Stomach (tissue), 19 donors: ENCODE measurements around the gene TTF1. TPM values are rescaled to one million over a fixed set of nuclear protein-coding genes. Genes with fewer than 3 reads are reported as not detected.
A peak's percentile ranks its signal among the peaks of the same experiment; 100 is the strongest.

Source experiments
- DNase-seq, 2 donors: peaks; one replicate each; pipeline versions ENCODE4 v3.0.0 to v3.0.0-alpha.2; 2013 to 2019
- H3K27ac ChIP-seq, 5 donors: fragments of 200-600 bp in 4 of 5; sonication (generic) in 4 of 5; one replicate each; pipeline ENCODE4 v1.5.1; 2013 to 2019; ENCODE audit warnings: mild to moderate bottlenecking in 1 of 5, moderate library complexity in 1 of 5
- H3K27me3 ChIP-seq, 3 donors: fragments of 200-600 bp; sonication (generic); one replicate each; pipeline ENCODE4 v1.5.1; 2017 to 2019; ENCODE audit warnings: mixed run types in 1 of 3
- H3K36me3 ChIP-seq, 4 donors: fragments of 200-600 bp; sonication (generic); 1 replicate in 3 of 4; 2 replicates in 1 of 4; pipeline ENCODE4 v1.5.1; 2016 to 2019
- H3K4me1 ChIP-seq, 4 donors: fragments of 200-600 bp; sonication (generic); one replicate each; pipeline ENCODE4 v1.5.1; 2016 to 2019
- H3K4me3 ChIP-seq, 4 donors: fragments of 200-600 bp; sonication (generic) in 3 of 4; one replicate each; pipeline ENCODE4 v1.5.1; 2016 to 2019; ENCODE audit warnings: mild to moderate bottlenecking in 1 of 4
- H3K9me3 ChIP-seq, 4 donors: fragments of 200-600 bp; sonication (generic); one replicate each; pipeline ENCODE4 v1.5.1; 2016 to 2019
- CTCF ChIP-seq, 7 experiments: fragments of 450-650 bp in 4 of 7; fragments of 200-600 bp in 3 of 7; sonication (generic) in 3 of 7; IDR thresholded peaks; one replicate each; pipeline ENCODE4 v1.5.1; 2016 to 2019; ENCODE audit warnings: antibody characterized with exemption in 7 of 7, control low read depth in 2 of 7, mild to moderate bottlenecking in 1 of 7
- EP300 ChIP-seq: sonication (generic); formaldehyde crosslinking; IDR thresholded peaks from one replicate; pipeline ENCODE4 v1.6.1; 2017; ENCODE audit warnings: antibody characterized with exemption
- POLR2A ChIP-seq, 4 donors: fragments of 450-650 bp; IDR thresholded peaks; one replicate each; pipeline ENCODE4 v1.6.1; 2016; ENCODE audit warnings: antibody characterized with exemption in 4 of 4, control low read depth in 2 of 4, mild to moderate bottlenecking in 1 of 4, moderate library complexity in 1 of 4
- POLR2AphosphoS5 ChIP-seq, 3 donors: sonication (generic); formaldehyde crosslinking; IDR thresholded peaks; one replicate each; pipeline ENCODE4 v1.6.1; 2016; ENCODE audit warnings: antibody characterized with exemption in 3 of 3
- WGBS, 5 donors: extraction: QIAGEN DNeasy Blood & Tissue Kit in 3 of 5; methylation state at CpG; one replicate each; pipeline versions ENCODE4 v1.1.5 to v1.1.7; 2013 to 2018; 5-methylcytosine and 5-hydroxymethylcytosine counted together
- intact Hi-C: fragments of 100-400 bp; cut with DNase I; formaldehyde crosslinking; loops from one replicate; pipeline ENCODE4 v1.15.1; 2023; ENCODE audit warnings: low total_unique reads
- long read RNA-seq, 10 donors: transcript quantifications; one replicate each; lab custom pipeline, GENCODE V29; 2026
- polyA plus RNA-seq, 3 donors: library from polyadenylated mRNA; stranded (reverse); fragments of 200-250 nt; gene quantifications; one replicate each; pipeline ENCODE4 v1.2.3, GENCODE V29; 2013
- total RNA-seq, 5 donors: library from RNA; depleted of rRNA; stranded (reverse); fragments of >200 nt; gene quantifications; one replicate each; pipeline versions ENCODE4 v1.1.0 to v1.2.3, GENCODE V29; 2014 to 2016
- donor health status: healthy with polysubstance abuse.
- donor health status: Bipolar disorder and iron deficiency.
- donor health status: healthy.

The TTF1 gene
- total RNA-seq (10 to 100 TPM in 2 of 5 donors, 1 to 10 TPM in 3; 4.0 to 13.4 (median 4.9) TPM), polyA plus RNA-seq (10 to 100 TPM; 13.6 to 18.5 (median 16.6) TPM)
- long read RNA-seq, donor 1, result 0 reads
- long read RNA-seq, donor 2, partial matches to known transcripts, result 7 of 7 reads
- long read RNA-seq, donor 2, other reads (novel, unspliced or antisense), result 0 of 7 reads
- long read RNA-seq, donor 3, result 0 reads
- long read RNA-seq, donor 4, result 0 reads
- long read RNA-seq, donor 5, partial matches to known transcripts, result 5 of 6 reads
- long read RNA-seq, donor 5, other reads (novel, unspliced or antisense), result 0 of 6 reads
- long read RNA-seq, donor 6, partial matches to known transcripts, result 26 of 27 reads
- long read RNA-seq, donor 6, other reads (novel, unspliced or antisense), result 0 of 27 reads
- long read RNA-seq, donor 7, partial matches to known transcripts, result 9 of 9 reads
- long read RNA-seq, donor 7, other reads (novel, unspliced or antisense), result 0 of 9 reads
- long read RNA-seq, donor 8, partial matches to known transcripts, result 12 of 12 reads
- long read RNA-seq, donor 8, other reads (novel, unspliced or antisense), result 0 of 12 reads
- long read RNA-seq, donor 9, partial matches to known transcripts, result 0 of 1 reads
- long read RNA-seq, donor 9, other reads (novel, unspliced or antisense), result 0 of 1 reads
- long read RNA-seq, donor 10, result 0 reads

GRCh38 chr9:132406554-132407122, at the start of gene TTF1:
Gene TTF1 (minus strand): TSS chr9:132406840. CDS start chr9:132402821, 4,019 bp downstream.
- WGBS, 5 donors, result 1 to 3% (median 2%) methylated on average over 32 to 33 of the region's 33 CpGs
- peak within 1 kb of the TSS in 4 of 5 donors; percentile 41 to 77 (median 68) for H3K27ac ChIP-seq

GRCh38 chr9:132456241-132456640, 49.6 kb upstream of the TTF1 start:
- no peak for DNase-seq

More at GRCh38 chr9:132406554-132407122, at the start of gene TTF1:
- Histone ChIP-seq H3K4me3 (peak within 1 kb of the TSS; percentile 71 to 84 (median 74)), H3K36me3 (peaks cover 0 to 22% (median 18%) of the 10 kb centered on the region in 4 donors), H3K27me3 (peaks cover 0 to 27% (median 22%) of the 10 kb centered on the region in 3 donors), H3K4me1 (peaks cover 26 to 55% (median 51%) of the 10 kb centered on the region in 4 donors), H3K9me3 (no peaks in the 10 kb centered on the region)
- intact Hi-C loops, result no loop called here
- peak; percentile 91 to 97 for DNase-seq
- TF ChIP-seq CTCF (IDR thresholded peaks at IDR 0.05) (peak in 1 of 7 experiments; percentile 7), EP300 (no peak), POLR2AphosphoS5 (IDR thresholded peaks at IDR 0.05) (peak; percentile 54 to 89 (median 68))

GRCh38 chr9:132451276-132451675, 44.6 kb upstream of the TTF1 start:
- no peaks in the 10 kb centered on the region for H3K4me1 ChIP-seq
- no peak overlapping the region for H3K4me3 ChIP-seq
- no peak for DNase-seq
- WGBS, 5 donors, result 70 to 85% (median 74%) methylated on average over 8 to 10 of the region's 10 CpGs
- H3K27me3 ChIP-seq, result peaks cover 0 to 39% (median under 1%) of the 10 kb centered on the region in 3 donors
- no peaks in the 10 kb centered on the region for H3K36me3 ChIP-seq
- intact Hi-C loops, result no loop called here
- H3K9me3 ChIP-seq, result no peaks in the 10 kb centered on the region
- TF ChIP-seq EP300 (no peak), POLR2A (IDR thresholded peaks at IDR 0.05) (no peak), CTCF (IDR thresholded peaks at IDR 0.05) (no peak), POLR2AphosphoS5 (IDR thresholded peaks at IDR 0.05) (no peak)
- no peak overlapping the region for H3K27ac ChIP-seq

More at GRCh38 chr9:132456241-132456640, 49.6 kb upstream of the TTF1 start:
- 74 to 88% (median 85%) methylated on average over 8 of the region's 8 CpGs for whole genome bisulfite sequencing, 5 donors
- Histone ChIP-seq H3K9me3 (peaks cover 0 to 5% (median 0%) of the 10 kb centered on the region in 4 donors), H3K27me3 (peaks cover 0 to 61% (median 9%) of the 10 kb centered on the region in 3 donors), H3K4me1 (peaks cover 0 to 6% (median 0%) of the 10 kb centered on the region in 4 donors), H3K4me3 (no peak overlapping the region), H3K36me3 (no peaks in the 10 kb centered on the region), H3K27ac (no peak overlapping the region)
- intact Hi-C loops, result no loop called here
- TF ChIP-seq CTCF (IDR thresholded peaks at IDR 0.05), result no peak

GRCh38 chr9:132447902-132448301, 41.3 kb upstream of the TTF1 start:
- Histone ChIP-seq H3K4me3 (no peak overlapping the region), H3K36me3 (no peaks in the 10 kb centered on the region), H3K27me3 (peaks cover 0 to 57% (median 13%) of the 10 kb centered on the region in 3 donors), H3K4me1 (no peaks in the 10 kb centered on the region), H3K27ac (no peak overlapping the region), H3K9me3 (no peaks in the 10 kb centered on the region)
- no peak for DNase-seq
- TF ChIP-seq POLR2AphosphoS5 (IDR thresholded peaks at IDR 0.05) (no peak), POLR2A (IDR thresholded peaks at IDR 0.05) (no peak), CTCF (IDR thresholded peaks at IDR 0.05) (no peak), EP300 (no peak)
- intact Hi-C loops, result no loop called here
- 83 to 88% (median 85%) methylated on average over 4 of the region's 4 CpGs for WGBS, 5 donors
